Activated CD4-positive, alpha-beta T cell treated with anti-CD3 and anti-CD28 coated beads, Interleukin-2, amount 50 U/mL, for 4 hours (primary cell): ENCODE results near the gene TF.

Source experiments
- DNase-seq, 2 experiments: peaks; one replicate each; pipeline ENCODE4 v3.0.0-alpha.2; 2020

TF gene

GRCh38 chr3:133820129-133820528, 73.9 kb downstream of the TF start:
- DNase-seq, result no peak

- DNase-seq, result no peak
These were observed 74.9 kb downstream of the TF start for GRCh38 chr3:133820889-133821675.

GRCh38 chr3:133821767-133822638, 75.8 kb downstream of the TF start:
- DNase-seq, result no peak

- no peak for DNase-seq
These were observed 78.8 kb downstream of the TF start for GRCh38 chr3:133824961-133825485.

DNA sequence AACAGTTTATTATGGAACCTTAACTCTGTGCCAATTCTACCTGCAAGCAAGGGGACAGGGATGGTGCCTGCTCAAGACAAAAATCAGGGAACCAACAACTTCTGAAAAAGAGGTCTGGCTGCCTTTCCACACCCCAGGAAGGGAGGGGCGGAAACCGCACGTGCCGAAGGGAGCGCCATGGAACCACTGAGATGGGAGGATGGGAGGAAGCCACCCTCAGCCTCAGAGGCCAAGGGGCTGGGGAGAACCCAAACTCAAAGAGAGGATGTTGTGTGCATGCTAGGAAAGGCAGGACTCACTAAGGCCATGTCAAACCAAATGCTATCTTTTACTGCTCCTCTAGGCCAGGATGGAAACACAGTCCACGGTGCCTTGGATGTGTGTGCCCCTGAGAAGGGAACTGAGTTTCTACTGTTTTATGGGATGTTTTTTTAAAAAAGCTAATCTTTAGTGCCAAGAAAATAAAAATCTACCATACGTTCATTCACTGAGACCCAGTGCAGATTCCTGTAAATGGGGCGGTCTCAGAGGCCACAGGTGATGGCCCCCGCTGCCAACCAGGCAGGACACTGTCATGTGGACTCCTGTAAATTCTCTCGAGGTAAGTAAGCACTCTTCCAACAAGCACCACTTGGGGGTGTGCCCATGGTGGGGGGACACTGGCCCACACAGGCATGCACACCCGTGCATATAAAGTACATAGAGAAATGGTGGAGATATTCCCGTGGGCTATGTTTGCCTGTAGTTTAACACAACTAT, 80.0 kb downstream of the TF start:
- DNase-seq, result no peak

DNA sequence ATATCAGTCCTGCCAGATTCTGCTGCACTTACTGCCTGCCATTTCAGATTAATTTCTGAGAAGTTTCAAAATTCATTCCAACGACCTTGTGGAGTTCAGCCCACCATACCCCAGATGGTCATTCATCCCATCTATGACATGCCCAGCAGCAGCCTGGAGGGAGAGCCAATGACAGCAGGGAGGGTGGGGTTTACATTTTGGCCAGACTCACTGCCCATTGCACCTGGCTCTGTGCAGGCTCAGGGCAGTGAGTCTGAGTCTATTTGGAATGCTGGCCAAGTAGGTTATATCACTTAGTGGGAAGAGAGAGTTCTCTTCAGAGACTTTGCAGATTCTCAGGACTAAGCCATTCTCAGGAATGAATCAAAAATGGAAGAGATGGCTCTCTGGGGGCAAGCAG, 80.9 kb downstream of the TF start:
- DNase-seq, result no peak

GRCh38 chr3:133827684-133828083, 81.5 kb downstream of the TF start:
- no peak for DNase-seq

GRCh38 chr3:133828576-133829309, 82.5 kb downstream of the TF start:
- no peak for DNase-seq

- DNase-seq, result no peak
These were observed 83.1 kb downstream of the TF start for GRCh38 chr3:133829310-133829707.

- no peak for DNase-seq
These were observed 83.9 kb downstream of the TF start for GRCh38 chr3:133830071-133830470.

DNA sequence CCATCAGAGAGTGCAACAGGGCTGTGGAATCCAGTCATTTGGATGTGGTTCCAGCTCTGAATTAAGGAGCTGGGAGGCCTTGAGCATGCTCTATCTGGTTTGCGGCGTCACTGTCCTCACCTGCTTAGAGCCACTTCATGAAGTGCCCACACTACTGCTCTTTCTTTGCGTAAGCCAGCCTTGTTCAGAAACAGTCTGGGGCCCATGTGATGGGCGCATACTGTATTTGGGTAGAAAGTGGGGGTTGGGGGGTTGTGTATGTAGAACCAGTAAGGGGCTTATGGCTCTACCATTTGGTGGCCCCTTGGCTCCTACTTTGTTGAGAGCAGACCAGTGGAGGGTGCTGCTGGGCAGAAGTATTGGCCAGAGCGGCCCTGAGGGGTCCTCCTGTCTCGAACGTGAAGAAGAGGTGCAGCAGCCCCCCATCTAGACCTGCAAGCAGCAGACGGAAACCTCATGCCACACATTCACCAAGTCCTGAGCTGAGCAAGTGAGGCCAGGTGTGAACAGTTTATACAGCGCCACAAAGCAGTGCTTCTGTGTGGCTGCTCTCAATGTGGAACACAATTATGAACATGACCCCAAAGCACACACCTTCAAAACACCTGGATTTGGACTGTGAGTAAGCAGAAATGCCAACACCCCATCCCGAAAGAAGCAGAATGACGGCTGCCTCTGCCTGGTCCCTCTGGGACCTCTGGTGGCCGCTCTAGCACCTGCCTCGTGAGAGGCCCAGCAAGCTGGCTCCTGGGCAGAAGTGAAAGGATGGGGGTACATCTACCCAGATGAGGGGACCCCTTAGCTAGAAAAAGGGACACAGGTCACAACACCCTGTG, 86.0 kb downstream of the TF start:
- no peak for DNase-seq

GRCh38 chr3:133832802-133833144, 86.6 kb downstream of the TF start:
- DNase-seq, result no peak

DNA sequence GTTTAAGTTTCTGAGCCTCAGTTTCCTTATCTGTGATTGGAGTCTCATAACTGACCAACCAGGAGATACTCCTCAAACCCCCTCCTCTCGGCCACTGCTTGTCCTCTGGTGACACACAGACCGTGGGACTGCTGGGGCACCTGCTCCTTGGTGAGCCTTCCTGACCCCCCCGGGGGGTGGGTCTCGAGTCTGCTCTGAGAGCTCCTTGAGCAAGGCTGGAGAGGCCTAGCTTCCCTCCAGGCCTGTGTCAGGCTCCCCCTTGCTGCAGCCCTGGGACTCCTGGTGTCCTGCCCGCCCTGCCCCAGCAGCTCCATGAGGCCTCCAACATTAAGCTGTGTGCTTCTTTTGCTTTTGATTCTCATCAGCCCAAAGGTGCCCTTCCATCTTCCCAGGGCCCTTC, 87.1 kb downstream of the TF start:
- no peak for DNase-seq

DNA sequence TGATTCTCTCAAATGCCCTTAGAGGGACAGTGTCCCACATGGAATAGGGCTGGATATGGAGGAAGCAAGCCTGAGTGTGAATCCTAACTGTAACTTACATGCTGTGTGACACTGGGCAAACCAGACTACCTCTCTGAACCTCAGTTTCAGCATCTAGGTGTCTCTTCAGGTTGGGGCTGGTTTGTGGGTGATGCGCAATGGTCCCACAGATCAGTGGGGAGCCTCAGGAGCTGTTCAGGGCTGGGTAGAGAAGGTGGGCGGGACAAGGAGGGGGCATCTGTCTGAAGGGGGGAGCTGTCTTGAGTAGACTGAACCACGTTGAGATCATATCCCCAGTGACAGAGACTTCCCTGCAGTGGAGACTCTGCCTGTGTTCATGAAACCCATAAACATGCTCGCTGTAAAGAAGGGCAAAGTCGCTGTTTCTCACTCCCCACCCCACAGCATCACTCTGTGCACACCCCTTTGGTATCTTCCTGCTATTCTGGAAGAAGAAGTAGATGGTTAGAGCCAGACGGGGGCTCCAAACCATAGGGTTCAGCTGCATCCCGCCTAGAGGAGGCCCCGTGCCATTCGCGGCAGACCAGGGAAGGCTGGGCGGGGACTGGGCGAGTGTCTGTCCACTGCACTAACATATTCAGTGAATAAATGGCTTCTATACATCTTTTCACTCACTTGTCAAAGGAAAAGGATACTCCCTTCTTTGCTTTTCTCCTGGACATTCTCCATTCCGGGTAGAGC, 87.9 kb downstream of the TF start:
- no peak for DNase-seq

GRCh38 chr3:133834621-133835417, 88.6 kb downstream of the TF start:
- no peak for DNase-seq

- DNase-seq, result no peak
These were observed 89.2 kb downstream of the TF start for GRCh38 chr3:133835418-133835743.

- DNase-seq, result no peak
These were observed 89.8 kb downstream of the TF start for GRCh38 chr3:133835961-133836360.

- no peak for DNase-seq
These were observed 90.4 kb downstream of the TF start for GRCh38 chr3:133836497-133837158.

GRCh38 chr3:133837487-133838295, 91.5 kb downstream of the TF start:
- no peak for DNase-seq
